RCC 7860 (cell line): Measurements from ENCODE around the gene SLC35F2.
"Not testable (repeated sequence)": the region's sequence is repeated elsewhere in the genome, so short reads cannot be mapped to it uniquely, and the experiment has no call there.

ENCODE experiments used
- DNase-seq: peaks from one replicate; pipeline ENCODE4 v3.0.0-alpha.2; 2015; ENCODE audit warnings: low spot score
- FAIRE-seq: peaks from 2 replicates; lab custom pipeline; 2012; peaks lifted over from hg19 to GRCh38; lab: Jason Lieb, UNC

Gene SLC35F2

GRCh38 chr11:107858217-107859070, at the start of gene SLC35F2:
Gene SLC35F2, minus strand, starts transcription at chr11:107858787. Its CDS starts 20 bp downstream, at chr11:107858767.
- FAIRE-seq: peak; percentile 66
- peak; percentile 74 for DNase-seq

GRCh38 chr11:107908211-107908610, 49.6 kb upstream of the SLC35F2 start:
- DNase-seq (no peak), FAIRE-seq (no peak)

- FAIRE-seq: no peak
- peak; percentile 58 for DNase-seq
Measured at GRCh38 chr11:107898270-107898669, 39.7 kb upstream of the SLC35F2 start.

GRCh38 chr11:107882095-107882820, 23.7 kb upstream of the SLC35F2 start:
- no peak for FAIRE-seq

GRCh38 chr11:107881471-107881870, 22.9 kb upstream of the SLC35F2 start:
- not testable (repeated sequence) for FAIRE-seq
- DNase-seq: peak; percentile 38

More at GRCh38 chr11:107882095-107882820, 23.7 kb upstream of the SLC35F2 start:
- DNase-seq: no peak

GRCh38 chr11:107876141-107876540, 17.6 kb upstream of the SLC35F2 start:
- FAIRE-seq: no peak
- no peak for DNase-seq

GRCh38 chr11:107864591-107864990, 6.0 kb upstream of the SLC35F2 start:
- FAIRE-seq (no peak), DNase-seq (no peak)

GRCh38 chr11:107860688-107861087, 2.1 kb upstream of the SLC35F2 start:
- no peak for FAIRE-seq

GRCh38 chr11:107860240-107860620, 1.6 kb upstream of the SLC35F2 start:
- FAIRE-seq, DNase-seq: not testable (repeated sequence)

More at GRCh38 chr11:107860688-107861087, 2.1 kb upstream of the SLC35F2 start:
- DNase-seq: no peak

- no peak for FAIRE-seq
- DNase-seq: peak; percentile 27
Measured at GRCh38 chr11:107859459-107860239, 1.1 kb upstream of the SLC35F2 start.

- DNase-seq (no peak), FAIRE-seq (no peak)
Measured at GRCh38 chr11:107857550-107858216, 904 bp downstream of the SLC35F2 start.

GRCh38 chr11:107856981-107857517, 1.5 kb downstream of the SLC35F2 start:
- DNase-seq (no peak), FAIRE-seq (no peak)

GRCh38 chr11:107856180-107856980, 2.2 kb downstream of the SLC35F2 start:
- FAIRE-seq: no peak
- DNase-seq: peak; percentile 50

- FAIRE-seq: no peak
- no peak for DNase-seq
Measured at GRCh38 chr11:107853070-107853469, 5.5 kb downstream of the SLC35F2 start.

- FAIRE-seq: no peak
- no peak for DNase-seq
Measured at GRCh38 chr11:107851704-107852310, 6.8 kb downstream of the SLC35F2 start.

- DNase-seq (no peak), FAIRE-seq (no peak)
Measured at GRCh38 chr11:107849790-107850189, 8.8 kb downstream of the SLC35F2 start.

- FAIRE-seq (no peak), DNase-seq (no peak)
Measured at GRCh38 chr11:107848345-107848744, 10.2 kb downstream of the SLC35F2 start.

GRCh38 chr11:107847184-107847583, 11.4 kb downstream of the SLC35F2 start:
- FAIRE-seq (no peak), DNase-seq (no peak)

- FAIRE-seq: peak; percentile 21
- DNase-seq: peak; percentile 81
Measured at GRCh38 chr11:107844041-107844440, 14.5 kb downstream of the SLC35F2 start.
